A673 (cell line): ENCODE measurements around the gene TDRD15.

Experiments
- EZH2 ChIP-seq: fragments of 200-600 bp; sonication (generic); IDR thresholded peaks from 2 replicates; pipeline ENCODE4 v1.6.1; 2017; ENCODE audit warnings: borderline replicate concordance, low read depth, mild to moderate bottlenecking, mixed read lengths, antibody characterized with exemption, low read length; ENCODE audit not compliant: poor library complexity, severe bottlenecking
- TF ChIP-seq, protein P1 (sequence below): fragments of 300-800, 200-600 bp; sonication (generic); conservative IDR thresholded peaks from 2 replicates; pipeline ENCODE4 v1.5.1; 2017; ENCODE audit warnings: low read depth, mild to moderate bottlenecking, antibody characterized with exemption, low read length, moderate library complexity, mixed read lengths

GRCh38 chr2:21163213-21163612 lies 39.4 kb downstream of the TDRD15 start:
- TF ChIP-seq, protein P1, sequence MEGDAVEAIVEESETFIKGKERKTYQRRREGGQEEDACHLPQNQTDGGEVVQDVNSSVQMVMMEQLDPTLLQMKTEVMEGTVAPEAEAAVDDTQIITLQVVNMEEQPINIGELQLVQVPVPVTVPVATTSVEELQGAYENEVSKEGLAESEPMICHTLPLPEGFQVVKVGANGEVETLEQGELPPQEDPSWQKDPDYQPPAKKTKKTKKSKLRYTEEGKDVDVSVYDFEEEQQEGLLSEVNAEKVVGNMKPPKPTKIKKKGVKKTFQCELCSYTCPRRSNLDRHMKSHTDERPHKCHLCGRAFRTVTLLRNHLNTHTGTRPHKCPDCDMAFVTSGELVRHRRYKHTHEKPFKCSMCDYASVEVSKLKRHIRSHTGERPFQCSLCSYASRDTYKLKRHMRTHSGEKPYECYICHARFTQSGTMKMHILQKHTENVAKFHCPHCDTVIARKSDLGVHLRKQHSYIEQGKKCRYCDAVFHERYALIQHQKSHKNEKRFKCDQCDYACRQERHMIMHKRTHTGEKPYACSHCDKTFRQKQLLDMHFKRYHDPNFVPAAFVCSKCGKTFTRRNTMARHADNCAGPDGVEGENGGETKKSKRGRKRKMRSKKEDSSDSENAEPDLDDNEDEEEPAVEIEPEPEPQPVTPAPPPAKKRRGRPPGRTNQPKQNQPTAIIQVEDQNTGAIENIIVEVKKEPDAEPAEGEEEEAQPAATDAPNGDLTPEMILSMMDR, result no peak
- no peak for TF ChIP-seq EZH2
